ENCODE data around the gene MAX. TPM values are rescaled to one million over a fixed set of nuclear protein-coding genes. Genes with fewer than 3 reads are reported as not detected.

Gene MAX
- total and polyA plus RNA-seq, 2 of the 8 experiments (the other 6 are each of a cell fraction or from before 2014, with no cell fraction given) = 36.9 to 65.1 TPM

DNA sequence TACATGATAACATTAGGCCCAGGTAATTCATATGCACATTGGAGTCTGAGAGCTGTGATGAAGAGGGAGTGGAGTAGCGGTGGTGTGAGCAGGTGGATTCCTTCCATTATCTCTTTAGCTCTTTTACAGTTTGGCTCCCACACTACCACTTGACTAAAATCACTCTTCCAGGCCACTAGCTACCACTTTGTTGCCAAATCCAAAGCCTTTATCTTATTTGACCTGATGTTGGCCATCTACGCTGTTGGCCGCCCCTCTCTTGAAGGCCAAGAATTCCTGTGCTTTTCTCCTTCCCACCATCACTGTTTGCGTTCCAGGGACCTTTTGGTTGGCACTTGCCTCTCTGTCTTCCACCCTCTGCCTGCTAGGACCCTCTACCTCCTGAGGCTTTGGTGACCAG is 4.0 kb upstream of the MAX start:
- H2AFZ ChIP-seq (ENCODE audit: low read length) = no peak overlapping the region
- no peak for DNase-seq (ENCODE audit: low read depth in 1 of 2, low spot score in 2 of 2)
- CTCF ChIA-PET (ENCODE audit: partially characterized antibody) = interaction anchor here (0.7 to 1.2 kb wide), 2 partner anchors 11 to 275 kb away, joined by 3 to 8 read pairs; no protein-coding TSS in a partner anchor
- TF ChIP-seq PHF8 (conservative IDR thresholded peaks at IDR 0.05; ENCODE audit: low read depth, low read length) (no peak), BCL11A (IDR thresholded peaks at IDR 0.05; ENCODE audit: low read depth in 2 of 2, low read length in 2 of 2) (no peak), POLR2AphosphoS5 (IDR thresholded peaks at IDR 0.05; ENCODE audit: low read depth, low read length) (no peak), HDAC2 (IDR thresholded peaks at IDR 0.05; ENCODE audit: borderline replicate concordance in 1 of 2, low read depth in 2 of 2, low read length in 2 of 2) (no peak), EP300 (IDR thresholded peaks at IDR 0.05; ENCODE audit: borderline replicate concordance in 1 of 2, low read depth in 2 of 2, low read length in 2 of 2) (no peak), CHD1 (IDR thresholded peaks at IDR 0.05; ENCODE audit: low read depth, low read length) (no peak), TAF7 (optimal IDR thresholded peaks at IDR 0.05; ENCODE audit: borderline replicate concordance, low read depth, low read length) (no peak), FOSL1 (IDR thresholded peaks at IDR 0.05; ENCODE audit: insufficient read depth, low read depth, low read length) (no peak), RFX5 (IDR thresholded peaks at IDR 0.05; ENCODE audit: borderline replicate concordance, low read depth, low read length) (no peak), ATF2 (IDR thresholded peaks at IDR 0.05; ENCODE audit: low read length) (no peak), KDM5A (IDR thresholded peaks at IDR 0.05; ENCODE audit: low read length) (no peak)

More for the DNA sequence above, 4.0 kb upstream of the MAX start:
- H3K27ac ChIP-seq (ENCODE audit: low read depth, low read length) = no peak overlapping the region
- H3K18ac ChIP-seq (ENCODE audit: extremely low read depth, low read length) = no peak overlapping the region
- no peaks in the 10 kb centered on the region for H3K79me1 ChIP-seq (ENCODE audit: low read depth, low read length)
- H3K4me1 ChIP-seq (replicated peaks in 1 of 4; ENCODE audit: control insufficient read depth in 3 of 4, insufficient read depth in 4 of 4, low read length in 3 of 4) = peaks cover 0 to 1% (median 0%) of the 10 kb centered on the region in 4 experiments; a peak in 2 of 7 replicates
- H2AK5ac ChIP-seq (ENCODE audit: low read depth, low read length) = no peak overlapping the region
- no peak overlapping the region for H3K14ac ChIP-seq (ENCODE audit: insufficient read length)
- H2BK5ac ChIP-seq (ENCODE audit: low read depth, low read length) = no peak overlapping the region
- peaks cover 5% of the 10 kb centered on the region; the same call in 1 of the 2 replicates for H3K23me2 ChIP-seq (ENCODE audit: low read depth, low read length)
- H3K4me3 ChIP-seq (ENCODE audit: extremely low read depth in 1 of 4, insufficient read depth in 2 of 4, low read depth in 3 of 4, low read length in 4 of 4) = no peak overlapping the region
- no peaks in the 10 kb centered on the region for H3K36me3 ChIP-seq (ENCODE audit: control insufficient read depth in 2 of 4, insufficient read depth in 4 of 4, low read length in 3 of 4)
- H3K79me2 ChIP-seq (ENCODE audit: control insufficient read depth in 1 of 2, insufficient read depth in 2 of 2, low read length in 2 of 2) = peaks cover 0 to under 1% of the 10 kb centered on the region in 2 experiments; a peak in 1 of 4 replicates
- H4K8ac ChIP-seq (ENCODE audit: extremely low read depth, insufficient read depth, low read length) = no peak overlapping the region
- H3K9ac ChIP-seq (replicated peaks in 1 of 4; ENCODE audit: extremely low read depth in 1 of 4, low read depth in 3 of 4, low read length in 3 of 4) = no peak overlapping the region
- FAIRE-seq = no peak
- H4K5ac ChIP-seq (ENCODE audit: insufficient read length, low read depth, low read length) = no peak overlapping the region
- H2BK15ac ChIP-seq (ENCODE audit: low read length) = no peak overlapping the region
- H4K91ac ChIP-seq (replicated peaks; ENCODE audit: insufficient read length, low read length) = no peak overlapping the region
- H4K20me1 ChIP-seq (replicated peaks in 1 of 2; ENCODE audit: control insufficient read depth in 1 of 2, insufficient read depth in 2 of 2, low read length in 2 of 2) = no peaks in the 10 kb centered on the region
- no peak overlapping the region for H3K4ac ChIP-seq (replicated peaks; ENCODE audit: insufficient read length, low read depth, low read length)
- no peak overlapping the region for H3K4me2 ChIP-seq (ENCODE audit: insufficient read depth in 1 of 2, low read depth in 2 of 2, low read length in 2 of 2)
- no peaks in the 10 kb centered on the region; a peak in 2 of 7 replicates for H3K27me3 ChIP-seq (replicated peaks in 1 of 4; ENCODE audit: control insufficient read depth in 3 of 4, extremely low read depth in 1 of 4, insufficient read depth in 3 of 4, low read length in 3 of 4)
- H3K9me3 ChIP-seq (ENCODE audit: insufficient read depth in 2 of 2, low read depth in 1 of 2, low read length in 1 of 2) = no peaks in the 10 kb centered on the region
- POLR2A ChIA-PET (ENCODE audit: partially characterized antibody) = no interaction called here
- 89% methylated on average over 4 of the region's 4 CpGs; no CpG with 5 or more reads in 1 of the 2 experiments for WGBS, 2 experiments (ENCODE audit: extremely low coverage in 1 of 2, insufficient coverage in 1 of 2, insufficient read length in 1 of 2, insufficient replicate concordance in 2 of 2, low coverage in 1 of 2, low lambda C conversion rate in 2 of 2, missing lambda C conversion rate in 1 of 2)
- H3K56ac ChIP-seq (replicated peaks; ENCODE audit: insufficient read length, low read depth, low read length) = no peak overlapping the region
- no peak overlapping the region for H3K23ac ChIP-seq (ENCODE audit: insufficient read length)
- H2BK20ac ChIP-seq (ENCODE audit: low read length) = no peak overlapping the region
- no peak overlapping the region for H2BK120ac ChIP-seq (replicated peaks; ENCODE audit: low read depth, low read length)
- no peak overlapping the region for H2BK12ac ChIP-seq (ENCODE audit: low read depth, low read length)
